ENCODE data around the gene GPR176.
A peak's percentile ranks its signal among the peaks of the same experiment; 100 is the strongest.

GPR176 gene

DNA sequence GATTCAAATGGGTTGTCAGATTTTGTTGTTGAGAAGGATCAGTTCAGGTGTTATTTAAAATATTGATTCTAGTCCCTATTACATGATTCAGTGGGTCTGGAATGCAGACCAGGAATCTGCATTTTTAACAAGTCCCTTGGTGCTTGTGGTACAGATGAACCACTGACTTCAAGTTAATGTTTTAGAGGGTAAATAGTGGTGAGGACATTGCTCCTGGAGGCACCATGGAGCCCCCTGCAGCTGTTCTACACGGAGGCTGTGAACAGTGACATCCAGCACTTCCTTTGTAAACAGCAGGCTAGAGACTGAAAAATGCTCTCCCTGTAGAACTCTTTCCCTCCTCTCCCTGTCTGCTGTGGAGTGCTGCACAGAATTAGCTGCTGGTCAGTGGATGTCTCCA, 132.6 kb downstream of the GPR176 start:
- Histone ChIP-seq H3K36me3 (ENCODE audit: control insufficient read depth, insufficient read depth, low read length) (no peaks in the 10 kb centered on the region), H3K4me3 (replicated peaks; ENCODE audit: low read depth, low read length) (no peak overlapping the region), H3K27me3 (replicated peaks; ENCODE audit: control insufficient read depth, insufficient read depth, low read length) (no peaks in the 10 kb centered on the region)
- DNase-seq (ENCODE audit: extremely low read depth, insufficient read length) = no peak
- TF ChIP-seq, protein P1, sequence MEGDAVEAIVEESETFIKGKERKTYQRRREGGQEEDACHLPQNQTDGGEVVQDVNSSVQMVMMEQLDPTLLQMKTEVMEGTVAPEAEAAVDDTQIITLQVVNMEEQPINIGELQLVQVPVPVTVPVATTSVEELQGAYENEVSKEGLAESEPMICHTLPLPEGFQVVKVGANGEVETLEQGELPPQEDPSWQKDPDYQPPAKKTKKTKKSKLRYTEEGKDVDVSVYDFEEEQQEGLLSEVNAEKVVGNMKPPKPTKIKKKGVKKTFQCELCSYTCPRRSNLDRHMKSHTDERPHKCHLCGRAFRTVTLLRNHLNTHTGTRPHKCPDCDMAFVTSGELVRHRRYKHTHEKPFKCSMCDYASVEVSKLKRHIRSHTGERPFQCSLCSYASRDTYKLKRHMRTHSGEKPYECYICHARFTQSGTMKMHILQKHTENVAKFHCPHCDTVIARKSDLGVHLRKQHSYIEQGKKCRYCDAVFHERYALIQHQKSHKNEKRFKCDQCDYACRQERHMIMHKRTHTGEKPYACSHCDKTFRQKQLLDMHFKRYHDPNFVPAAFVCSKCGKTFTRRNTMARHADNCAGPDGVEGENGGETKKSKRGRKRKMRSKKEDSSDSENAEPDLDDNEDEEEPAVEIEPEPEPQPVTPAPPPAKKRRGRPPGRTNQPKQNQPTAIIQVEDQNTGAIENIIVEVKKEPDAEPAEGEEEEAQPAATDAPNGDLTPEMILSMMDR (IDR thresholded peaks at IDR 0.05; ENCODE audit: insufficient read depth, low read length, poor library complexity, severe bottlenecking) = no peak

DNA sequence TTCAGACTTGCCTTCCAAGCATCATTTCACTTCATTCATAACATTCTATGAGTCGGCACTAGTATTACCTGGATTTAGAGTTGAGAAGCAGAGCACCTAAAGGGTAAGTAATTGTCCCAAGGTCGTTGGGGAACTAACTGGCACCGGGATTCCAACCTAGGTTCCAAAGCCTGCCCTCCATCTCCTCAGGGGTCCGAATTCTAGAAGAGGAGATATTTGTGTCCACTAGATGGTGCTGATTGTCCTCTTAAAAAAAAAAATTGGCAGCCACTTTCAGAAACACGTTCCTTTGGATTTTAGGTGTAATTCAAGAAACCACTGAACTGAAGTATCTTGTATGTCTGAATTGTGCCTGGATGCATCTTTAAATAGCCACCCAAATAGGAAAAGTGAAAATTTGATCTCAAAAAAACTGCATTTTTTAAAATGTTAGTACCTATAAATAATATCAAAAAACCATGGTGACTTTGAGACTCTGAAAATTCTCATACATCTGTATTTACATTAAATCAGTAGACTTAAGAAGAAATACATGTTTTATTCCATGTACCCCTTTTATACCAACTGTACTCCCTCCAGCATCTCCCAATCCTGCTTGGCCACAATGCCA, 133.5 kb downstream of the GPR176 start:
- Histone ChIP-seq H3K27me3 (replicated peaks; ENCODE audit: control insufficient read depth, insufficient read depth, low read length) (no peaks in the 10 kb centered on the region), H3K4me3 (replicated peaks; ENCODE audit: low read depth, low read length) (no peak overlapping the region), H3K36me3 (ENCODE audit: control insufficient read depth, insufficient read depth, low read length) (no peaks in the 10 kb centered on the region)
- TF ChIP-seq, protein P1 (IDR thresholded peaks at IDR 0.05; ENCODE audit: insufficient read depth, low read length, poor library complexity, severe bottlenecking) = peak; percentile 48
- no peak for DNase-seq (ENCODE audit: extremely low read depth, insufficient read length)

DNA sequence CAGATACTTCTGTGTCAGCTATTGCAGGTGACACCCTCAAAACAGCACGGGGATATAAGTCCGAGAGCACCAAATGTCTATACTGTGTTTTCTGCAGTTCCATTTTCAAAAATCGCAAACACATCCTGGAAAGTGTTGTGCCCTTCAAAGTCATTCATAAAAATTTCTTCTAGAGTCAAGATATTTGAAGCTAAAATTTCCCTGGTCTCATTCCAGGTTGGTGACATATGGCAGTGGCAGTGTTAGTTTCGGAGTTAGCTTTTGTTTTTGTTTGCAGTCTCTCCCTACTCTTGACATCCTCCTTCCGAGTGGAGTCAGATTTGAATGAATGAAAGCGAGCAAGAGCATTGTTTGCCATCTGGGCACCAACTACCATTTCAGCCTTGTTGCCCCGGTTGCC, 134.2 kb downstream of the GPR176 start:
- H3K36me3 ChIP-seq (ENCODE audit: control insufficient read depth, insufficient read depth, low read length) = no peaks in the 10 kb centered on the region
- H3K27me3 ChIP-seq (replicated peaks; ENCODE audit: control insufficient read depth, insufficient read depth, low read length) = no peaks in the 10 kb centered on the region
- no peak overlapping the region for H3K4me3 ChIP-seq (replicated peaks; ENCODE audit: low read depth, low read length)
- no peak for DNase-seq (ENCODE audit: extremely low read depth, insufficient read length)
- TF ChIP-seq, protein P1 (IDR thresholded peaks at IDR 0.05; ENCODE audit: insufficient read depth, low read length, poor library complexity, severe bottlenecking) = no peak

DNA sequence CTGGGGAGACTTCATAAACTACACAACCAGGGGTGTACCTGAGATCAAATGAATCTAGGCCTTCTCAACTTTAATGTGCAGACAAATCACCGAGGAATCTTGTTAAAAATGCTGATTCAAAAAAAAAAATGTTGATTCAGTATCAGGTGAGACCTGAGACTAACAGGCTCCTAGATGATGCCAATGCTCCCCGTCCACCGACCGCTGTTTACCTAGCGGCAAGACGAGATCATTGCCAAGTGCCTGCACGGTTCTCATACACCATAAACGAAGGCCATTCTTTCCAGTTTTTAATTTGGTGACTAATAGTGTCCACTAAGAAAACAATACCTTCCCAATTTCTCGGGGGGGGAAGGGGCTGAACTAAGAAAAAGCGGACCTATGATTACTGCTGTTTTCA, 134.9 kb downstream of the GPR176 start:
- TF ChIP-seq, protein P1 (IDR thresholded peaks at IDR 0.05; ENCODE audit: insufficient read depth, low read length, poor library complexity, severe bottlenecking) = no peak
- H3K4me3 ChIP-seq (replicated peaks; ENCODE audit: low read depth, low read length) = no peak overlapping the region
- DNase-seq (ENCODE audit: extremely low read depth, insufficient read length) = no peak
- H3K27me3 ChIP-seq (replicated peaks; ENCODE audit: control insufficient read depth, insufficient read depth, low read length) = no peaks in the 10 kb centered on the region
- H3K36me3 ChIP-seq (ENCODE audit: control insufficient read depth, insufficient read depth, low read length) = no peaks in the 10 kb centered on the region

DNA sequence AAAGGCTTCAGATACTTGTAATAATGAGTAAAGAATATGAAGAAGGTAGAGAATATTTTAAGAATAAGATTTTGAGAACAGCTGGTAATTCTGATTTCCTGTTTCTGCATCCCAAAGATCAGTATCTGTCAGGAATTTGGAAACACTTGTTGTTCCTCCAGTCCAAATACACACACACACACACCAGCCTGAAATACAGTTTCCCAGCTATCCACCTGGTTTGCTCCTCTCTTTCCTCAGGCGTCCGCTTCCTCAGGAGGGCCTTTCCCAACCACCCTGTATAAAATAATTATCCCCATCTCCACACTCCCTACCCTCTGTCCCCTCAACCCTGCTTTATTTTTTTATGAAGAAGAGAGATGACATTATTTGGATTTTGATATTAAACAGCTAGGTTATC, 135.4 kb downstream of the GPR176 start:
- Histone ChIP-seq H3K27me3 (replicated peaks; ENCODE audit: control insufficient read depth, insufficient read depth, low read length) (no peaks in the 10 kb centered on the region), H3K36me3 (ENCODE audit: control insufficient read depth, insufficient read depth, low read length) (no peaks in the 10 kb centered on the region), H3K4me3 (replicated peaks; ENCODE audit: low read depth, low read length) (no peak overlapping the region)
- TF ChIP-seq, protein P1 (IDR thresholded peaks at IDR 0.05; ENCODE audit: insufficient read depth, low read length, poor library complexity, severe bottlenecking) = no peak
- DNase-seq (ENCODE audit: extremely low read depth, insufficient read length) = no peak

DNA sequence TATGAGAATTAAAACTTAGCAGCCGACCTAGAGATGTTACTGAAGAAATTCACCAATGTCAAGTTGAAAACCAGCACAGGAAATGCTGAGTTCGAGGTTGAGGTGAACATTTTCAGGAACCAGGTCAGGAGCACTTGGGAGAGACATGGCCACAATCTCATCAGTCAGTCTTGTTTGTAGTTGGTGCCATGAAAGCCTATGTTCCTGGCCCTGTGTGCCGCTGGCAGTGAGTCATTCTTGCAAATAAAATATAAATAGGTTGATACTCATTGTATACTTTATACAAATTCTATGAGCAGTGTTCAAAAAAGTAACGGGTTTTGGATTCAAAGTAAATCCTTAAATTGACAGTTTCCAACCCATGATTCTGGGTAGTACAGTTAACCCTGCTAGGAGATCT, 135.9 kb downstream of the GPR176 start:
- DNase-seq (ENCODE audit: extremely low read depth, insufficient read length) = no peak
- no peaks in the 10 kb centered on the region for H3K27me3 ChIP-seq (replicated peaks; ENCODE audit: control insufficient read depth, insufficient read depth, low read length)
- H3K36me3 ChIP-seq (ENCODE audit: control insufficient read depth, insufficient read depth, low read length) = no peaks in the 10 kb centered on the region
- TF ChIP-seq, protein P1 (IDR thresholded peaks at IDR 0.05; ENCODE audit: insufficient read depth, low read length, poor library complexity, severe bottlenecking) = no peak
- peak overlapping the region; percentile 81 for H3K4me3 ChIP-seq (replicated peaks; ENCODE audit: low read depth, low read length)

All from GM06990 (cell line).